ENCODE data around the gene HECTD4.
"Not testable (repeated sequence)": the region's sequence is repeated elsewhere in the genome, so short reads cannot be mapped to it uniquely, and the experiment has no call there.

Gene HECTD4

GRCh38 chr12:112266473-112266872 is 115.8 kb downstream of the HECTD4 start:
- DNase-seq (ENCODE audit: low read depth in 2 of 2) = no peak

GRCh38 chr12:112261559-112261958 is 120.7 kb downstream of the HECTD4 start:
- DNase-seq (ENCODE audit: low read depth in 2 of 2) = no peak

GRCh38 chr12:112258926-112259325 is 123.3 kb downstream of the HECTD4 start:
- no peak for DNase-seq (ENCODE audit: low read depth in 2 of 2)

GRCh38 chr12:112256780-112257179 is 125.5 kb downstream of the HECTD4 start:
- DNase-seq (ENCODE audit: low read depth in 2 of 2) = no peak

- no peak for DNase-seq (ENCODE audit: low read depth in 2 of 2)
These were observed 130.0 kb downstream of the HECTD4 start for GRCh38 chr12:112252184-112252583.

- DNase-seq (ENCODE audit: low read depth in 2 of 2) = not testable (repeated sequence)
These were observed 137.3 kb downstream of the HECTD4 start for GRCh38 chr12:112244902-112245301.

GRCh38 chr12:112243255-112244110 is 138.7 kb downstream of the HECTD4 start:
- no peak for DNase-seq (ENCODE audit: low read depth in 2 of 2)

- DNase-seq (ENCODE audit: low read depth in 2 of 2) = no peak
These were observed 141.1 kb downstream of the HECTD4 start for GRCh38 chr12:112241176-112241575.

GRCh38 chr12:112239881-112240280 is 142.3 kb downstream of the HECTD4 start:
- no peak for DNase-seq (ENCODE audit: low read depth in 2 of 2)

- DNase-seq (ENCODE audit: low read depth in 2 of 2) = no peak
These were observed 143.2 kb downstream of the HECTD4 start for GRCh38 chr12:112239020-112239419.

- no peak for DNase-seq (ENCODE audit: low read depth in 2 of 2)
These were observed 143.8 kb downstream of the HECTD4 start for GRCh38 chr12:112238441-112238840.

- no peak for DNase-seq (ENCODE audit: low read depth in 2 of 2)
These were observed 145.4 kb downstream of the HECTD4 start for GRCh38 chr12:112236786-112237185.

- no peak for DNase-seq (ENCODE audit: low read depth in 2 of 2)
These were observed 145.8 kb downstream of the HECTD4 start for GRCh38 chr12:112236386-112236785.

GRCh38 chr12:112234303-112234702 is 147.9 kb downstream of the HECTD4 start:
- no peak for DNase-seq (ENCODE audit: low read depth in 2 of 2)

- DNase-seq (ENCODE audit: low read depth in 2 of 2) = no peak
These were observed 149.0 kb downstream of the HECTD4 start for GRCh38 chr12:112233242-112233641.

GRCh38 chr12:112230136-112230535 is 152.1 kb downstream of the HECTD4 start:
- no peak for DNase-seq (ENCODE audit: low read depth in 2 of 2)

GRCh38 chr12:112226768-112227167 is 155.5 kb downstream of the HECTD4 start:
- DNase-seq (ENCODE audit: low read depth in 2 of 2) = no peak

GRCh38 chr12:112220628-112221027 is 161.6 kb downstream of the HECTD4 start:
- not testable (repeated sequence) for DNase-seq (ENCODE audit: low read depth in 2 of 2)

- DNase-seq (ENCODE audit: low read depth in 2 of 2) = no peak
These were observed 163.0 kb downstream of the HECTD4 start for GRCh38 chr12:112219195-112219594.

- no peak for DNase-seq (ENCODE audit: low read depth in 2 of 2)
These were observed 164.1 kb downstream of the HECTD4 start for GRCh38 chr12:112218150-112218549.

GRCh38 chr12:112217647-112218046 is 164.6 kb downstream of the HECTD4 start:
- no peak for DNase-seq (ENCODE audit: low read depth in 2 of 2)

GRCh38 chr12:112216223-112216622 is 166.0 kb downstream of the HECTD4 start:
- no peak for DNase-seq (ENCODE audit: low read depth in 2 of 2)

- DNase-seq (ENCODE audit: low read depth in 2 of 2) = no peak
These were observed 168.2 kb downstream of the HECTD4 start for GRCh38 chr12:112214064-112214463.

Measured in activated CD4-positive, alpha-beta T cell treated with anti-CD3 and anti-CD28 coated beads for 24 hours (primary cell).